PFSK-1 (cell line): ENCODE data around the gene NKAIN1.

Experiments used
- FOXP2 ChIP-seq: optimal IDR thresholded peaks from 2 replicates; pipeline ENCODE3; 2011; ENCODE audit warnings: borderline replicate concordance, control low read depth, inconsistent platforms; ENCODE audit not compliant: insufficient read depth; ENCODE audit errors: extremely low read length, extremely low read depth
- POLR2AphosphoS5 ChIP-seq: IDR thresholded peaks from 2 replicates; pipeline ENCODE4 v1.6.1; 2012; ENCODE audit warnings: low read depth, mild to moderate bottlenecking, control low read depth, low read length, moderate library complexity
- SIN3A ChIP-seq: IDR thresholded peaks from 2 replicates; pipeline ENCODE4 v1.6.1; 2012; ENCODE audit warnings: mild to moderate bottlenecking, low read length, moderate library complexity, borderline replicate concordance; ENCODE audit not compliant: insufficient read depth
- TAF1 ChIP-seq: IDR thresholded peaks from 2 replicates; pipeline ENCODE4 v1.6.1; 2012; ENCODE audit warnings: low read length, control low read depth, borderline replicate concordance; ENCODE audit not compliant: insufficient read depth
- TF ChIP-seq, protein P1 (sequence below), 2 experiments: IDR thresholded peaks; 2 replicates each; pipeline versions ENCODE4 v1.6.1 to v1.8.0; 2011 to 2012; ENCODE audit warnings: low read depth in 2 of 2, low read length in 2 of 2, control low read depth in 1 of 2, inconsistent platforms in 1 of 2, mild to moderate bottlenecking in 1 of 2, moderate library complexity in 1 of 2; ENCODE audit not compliant: insufficient read depth in 1 of 2

Gene NKAIN1

DNA sequence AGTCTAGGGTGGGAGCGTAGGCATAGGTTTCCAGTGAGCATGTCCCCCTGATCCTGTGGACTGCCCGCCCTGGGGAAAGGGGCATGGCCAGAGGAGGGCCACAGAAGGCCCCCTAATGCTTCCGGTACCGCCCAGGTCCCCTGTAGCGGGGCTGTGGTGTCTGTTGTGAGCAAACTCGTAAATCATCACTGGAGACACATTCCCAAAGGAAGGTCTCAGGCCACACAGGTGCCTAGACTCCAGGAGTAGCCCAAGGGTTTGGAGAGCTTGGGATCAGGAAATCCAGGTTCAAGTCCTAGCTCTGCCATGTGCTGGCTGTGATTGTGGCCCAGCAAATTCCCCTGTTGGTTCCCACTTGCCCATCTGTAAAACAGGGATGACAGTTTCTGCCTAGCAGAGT, 20.2 kb downstream of the NKAIN1 start:
- TF ChIP-seq TAF1 (no peak), POLR2AphosphoS5 (no peak), SIN3A (no peak)
- TF ChIP-seq, protein P1, sequence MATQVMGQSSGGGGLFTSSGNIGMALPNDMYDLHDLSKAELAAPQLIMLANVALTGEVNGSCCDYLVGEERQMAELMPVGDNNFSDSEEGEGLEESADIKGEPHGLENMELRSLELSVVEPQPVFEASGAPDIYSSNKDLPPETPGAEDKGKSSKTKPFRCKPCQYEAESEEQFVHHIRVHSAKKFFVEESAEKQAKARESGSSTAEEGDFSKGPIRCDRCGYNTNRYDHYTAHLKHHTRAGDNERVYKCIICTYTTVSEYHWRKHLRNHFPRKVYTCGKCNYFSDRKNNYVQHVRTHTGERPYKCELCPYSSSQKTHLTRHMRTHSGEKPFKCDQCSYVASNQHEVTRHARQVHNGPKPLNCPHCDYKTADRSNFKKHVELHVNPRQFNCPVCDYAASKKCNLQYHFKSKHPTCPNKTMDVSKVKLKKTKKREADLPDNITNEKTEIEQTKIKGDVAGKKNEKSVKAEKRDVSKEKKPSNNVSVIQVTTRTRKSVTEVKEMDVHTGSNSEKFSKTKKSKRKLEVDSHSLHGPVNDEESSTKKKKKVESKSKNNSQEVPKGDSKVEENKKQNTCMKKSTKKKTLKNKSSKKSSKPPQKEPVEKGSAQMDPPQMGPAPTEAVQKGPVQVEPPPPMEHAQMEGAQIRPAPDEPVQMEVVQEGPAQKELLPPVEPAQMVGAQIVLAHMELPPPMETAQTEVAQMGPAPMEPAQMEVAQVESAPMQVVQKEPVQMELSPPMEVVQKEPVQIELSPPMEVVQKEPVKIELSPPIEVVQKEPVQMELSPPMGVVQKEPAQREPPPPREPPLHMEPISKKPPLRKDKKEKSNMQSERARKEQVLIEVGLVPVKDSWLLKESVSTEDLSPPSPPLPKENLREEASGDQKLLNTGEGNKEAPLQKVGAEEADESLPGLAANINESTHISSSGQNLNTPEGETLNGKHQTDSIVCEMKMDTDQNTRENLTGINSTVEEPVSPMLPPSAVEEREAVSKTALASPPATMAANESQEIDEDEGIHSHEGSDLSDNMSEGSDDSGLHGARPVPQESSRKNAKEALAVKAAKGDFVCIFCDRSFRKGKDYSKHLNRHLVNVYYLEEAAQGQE (IDR thresholded peaks at IDR 0.05; ENCODE audit: insufficient read depth in 1 of 2, low read depth in 2 of 2, low read length in 2 of 2) = no peak

GRCh38 chr1:31218705-31219104, 21.0 kb downstream of the NKAIN1 start:
- TF ChIP-seq FOXP2 (no peak), TAF1 (no peak), SIN3A (no peak), POLR2AphosphoS5 (no peak)
- TF ChIP-seq, protein P1 (IDR thresholded peaks at IDR 0.05; ENCODE audit: insufficient read depth in 1 of 2, low read depth in 2 of 2, low read length in 2 of 2) = no peak

- TF ChIP-seq TAF1 (no peak), SIN3A (no peak), FOXP2 (no peak), POLR2AphosphoS5 (no peak)
- TF ChIP-seq, protein P1 (IDR thresholded peaks at IDR 0.05; ENCODE audit: insufficient read depth in 1 of 2, low read depth in 2 of 2, low read length in 2 of 2) = no peak
Observed at GRCh38 chr1:31216016-31216415, 23.7 kb downstream of the NKAIN1 start.

DNA sequence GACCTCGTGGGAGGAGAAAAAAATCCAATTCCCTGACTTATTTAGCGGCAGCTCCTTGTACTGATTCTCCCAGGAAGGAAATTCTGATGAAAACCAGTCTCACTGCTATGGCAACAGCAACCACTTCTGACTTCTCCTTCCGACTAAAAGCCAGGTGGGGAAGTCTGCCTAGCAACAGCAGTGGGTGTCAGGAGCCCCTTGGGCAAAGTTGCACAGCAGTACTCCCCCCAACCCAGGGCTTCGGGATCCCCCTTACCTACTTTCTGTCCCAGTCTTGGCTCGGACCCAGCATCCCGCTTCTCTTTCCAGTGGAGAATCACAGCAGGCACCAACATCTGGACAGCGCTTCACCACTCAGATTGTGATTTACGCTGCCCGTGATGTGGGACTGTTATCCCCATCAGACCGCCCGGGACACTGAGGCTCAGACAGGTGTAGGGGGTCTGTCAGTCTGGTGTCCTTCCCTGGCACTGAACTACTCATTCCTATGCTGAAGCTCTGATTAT, 24.6 kb downstream of the NKAIN1 start:
- TF ChIP-seq POLR2AphosphoS5 (no peak), FOXP2 (no peak), SIN3A (no peak), TAF1 (no peak)
- TF ChIP-seq, protein P1 (IDR thresholded peaks at IDR 0.05; ENCODE audit: insufficient read depth in 1 of 2, low read depth in 2 of 2, low read length in 2 of 2) = no peak
